Upper lobe of left lung (tissue), 4 donors: ENCODE results near the gene GTF3C5.

Experiments
- EP300 ChIP-seq, 4 donors: sonication (generic); formaldehyde crosslinking; IDR thresholded peaks; one replicate each; pipeline ENCODE4 v1.5.1; 2017; ENCODE audit warnings: antibody characterized with exemption in 4 of 4, control low read depth in 2 of 4
- POLR2A ChIP-seq, 4 donors: fragments of 450-650 bp; IDR thresholded peaks; one replicate each; pipeline ENCODE4 v1.5.1; 2016 to 2017; ENCODE audit warnings: antibody characterized with exemption in 4 of 4, mild to moderate bottlenecking in 2 of 4
- POLR2AphosphoS5 ChIP-seq, 2 donors: sonication (generic); formaldehyde crosslinking; IDR thresholded peaks; one replicate each; pipeline ENCODE4 v1.5.1; 2017; ENCODE audit warnings: antibody characterized with exemption in 2 of 2

GRCh38 chr9:133043449-133044035 is 12.7 kb downstream of the GTF3C5 start:
- no peak for TF ChIP-seq EP300 (IDR thresholded peaks at IDR 0.05)
- TF ChIP-seq POLR2AphosphoS5 (IDR thresholded peaks at IDR 0.05): no peak
- no peak for TF ChIP-seq POLR2A (IDR thresholded peaks at IDR 0.05)
